GM19452 (cell line): ENCODE data around the gene SEMA3A.
A peak's percentile ranks its signal among the peaks of the same experiment; 100 is the strongest.

Source experiments
- ATAC-seq: cut with Tn5 transposase; IDR thresholded peaks from one replicate; pipeline ENCODE4 v1.9.1; 2021; ENCODE audit not compliant: unreplicated experiment

The SEMA3A gene

GRCh38 chr7:83937930-83938329 lies 256.7 kb downstream of the SEMA3A start:
- ATAC-seq: no peak

- peak; percentile 79 for ATAC-seq
Measured at GRCh38 chr7:83936056-83936708, 258.4 kb downstream of the SEMA3A start.

- no peak for ATAC-seq
Measured at GRCh38 chr7:83934118-83934734, 260.4 kb downstream of the SEMA3A start.

- no peak for ATAC-seq
Measured at GRCh38 chr7:83931968-83932367, 262.6 kb downstream of the SEMA3A start.

GRCh38 chr7:83930262-83930661 lies 264.3 kb downstream of the SEMA3A start:
- no peak for ATAC-seq

- ATAC-seq: no peak
Measured at GRCh38 chr7:83925860-83926259, 268.7 kb downstream of the SEMA3A start.

GRCh38 chr7:83921941-83922607 lies 272.5 kb downstream of the SEMA3A start:
- ATAC-seq: no peak

- no peak for ATAC-seq
Measured at GRCh38 chr7:83921271-83921940, 273.2 kb downstream of the SEMA3A start.

- no peak for ATAC-seq
Measured at GRCh38 chr7:83918142-83918541, 276.4 kb downstream of the SEMA3A start.

- ATAC-seq: no peak
Measured at GRCh38 chr7:83913174-83913573, 281.4 kb downstream of the SEMA3A start.

- ATAC-seq: no peak
Measured at GRCh38 chr7:83908526-83908925, 286.1 kb downstream of the SEMA3A start.
